ENCODE results near the gene LHFPL2. TPM values are rescaled to one million over a fixed set of nuclear protein-coding genes. Genes with fewer than 3 reads are reported as not detected.

LHFPL2 gene
- total and polyA plus RNA-seq, 9 of the 15 experiments (the other 6 are each of a cell fraction or from before 2014, with no cell fraction given): 1.0 to 6.6 (median 4.6) TPM

DNA sequence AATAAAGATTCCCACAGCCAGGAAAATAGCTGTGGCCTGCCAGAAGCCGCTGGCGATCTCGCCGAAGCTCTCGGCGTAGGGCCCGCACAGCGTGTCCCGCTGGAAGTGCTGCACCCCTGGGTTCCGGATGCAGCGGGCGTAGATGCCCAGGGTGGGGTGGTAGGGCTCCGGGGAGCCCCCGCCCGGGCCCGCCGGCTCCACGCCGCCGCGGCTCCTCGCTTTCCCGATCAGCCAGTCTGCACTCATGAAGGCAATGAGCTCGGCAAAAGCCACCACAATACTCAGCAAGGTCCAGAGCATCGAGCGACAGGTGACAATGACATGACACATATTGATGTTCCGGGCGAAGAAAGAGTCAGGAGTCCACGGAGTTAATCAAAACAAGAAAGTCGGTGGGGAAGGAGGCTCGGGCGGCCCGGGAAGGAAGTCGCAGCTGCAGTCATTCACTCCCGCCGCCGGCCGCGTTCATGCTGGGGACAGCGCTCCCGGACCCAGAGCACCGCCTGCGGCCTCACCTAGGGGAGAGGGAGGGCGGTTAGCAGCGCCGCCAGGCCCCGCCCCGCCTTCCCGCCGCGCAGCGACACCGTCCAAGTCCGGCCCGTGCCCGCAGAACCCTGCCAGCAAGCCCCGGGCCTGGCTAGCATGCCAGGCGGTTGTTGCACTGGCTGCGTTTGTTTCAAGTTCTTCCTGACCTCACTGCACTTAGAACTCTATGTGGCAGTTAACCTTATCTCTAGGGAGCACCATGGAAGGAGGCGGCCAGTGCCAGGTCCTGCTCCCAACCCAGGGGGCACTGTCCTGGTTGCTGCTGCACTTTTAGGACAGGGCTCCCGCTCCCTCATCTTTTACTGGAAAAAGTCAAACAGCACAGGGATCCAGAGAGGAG is 138.4 kb downstream of the LHFPL2 start (continued):
- TF ChIP-seq, protein P1, sequence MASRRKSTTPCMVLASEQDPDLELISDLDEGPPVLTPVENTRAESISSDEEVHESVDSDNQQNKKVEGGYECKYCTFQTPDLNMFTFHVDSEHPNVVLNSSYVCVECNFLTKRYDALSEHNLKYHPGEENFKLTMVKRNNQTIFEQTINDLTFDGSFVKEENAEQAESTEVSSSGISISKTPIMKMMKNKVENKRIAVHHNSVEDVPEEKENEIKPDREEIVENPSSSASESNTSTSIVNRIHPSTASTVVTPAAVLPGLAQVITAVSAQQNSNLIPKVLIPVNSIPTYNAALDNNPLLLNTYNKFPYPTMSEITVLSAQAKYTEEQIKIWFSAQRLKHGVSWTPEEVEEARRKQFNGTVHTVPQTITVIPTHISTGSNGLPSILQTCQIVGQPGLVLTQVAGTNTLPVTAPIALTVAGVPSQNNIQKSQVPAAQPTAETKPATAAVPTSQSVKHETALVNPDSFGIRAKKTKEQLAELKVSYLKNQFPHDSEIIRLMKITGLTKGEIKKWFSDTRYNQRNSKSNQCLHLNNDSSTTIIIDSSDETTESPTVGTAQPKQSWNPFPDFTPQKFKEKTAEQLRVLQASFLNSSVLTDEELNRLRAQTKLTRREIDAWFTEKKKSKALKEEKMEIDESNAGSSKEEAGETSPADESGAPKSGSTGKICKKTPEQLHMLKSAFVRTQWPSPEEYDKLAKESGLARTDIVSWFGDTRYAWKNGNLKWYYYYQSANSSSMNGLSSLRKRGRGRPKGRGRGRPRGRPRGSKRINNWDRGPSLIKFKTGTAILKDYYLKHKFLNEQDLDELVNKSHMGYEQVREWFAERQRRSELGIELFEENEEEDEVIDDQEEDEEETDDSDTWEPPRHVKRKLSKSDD (conservative IDR thresholded peaks at IDR 0.05; ENCODE audit: low read length): no peak
- TF ChIP-seq FIP1L1 (IDR thresholded peaks at IDR 0.05; ENCODE audit: low read depth, low read length, poor library complexity, severe bottlenecking) (peak; percentile 51), PHF20 (IDR thresholded peaks at IDR 0.05; ENCODE audit: partially characterized antibody) (no peak), ZNF778 (CRISPR knock-in tag; IDR thresholded peaks at IDR 0.05) (no peak), ETV5 (CRISPR knock-in tag; IDR thresholded peaks at IDR 0.05; ENCODE audit: low read depth) (0 out of 2 replicates have a peak, but pooled peaks have one; percentile 9), ZNF274 (IDR thresholded peaks at IDR 0.05; ENCODE audit: borderline replicate concordance, low read depth, low read length) (no peak), NFIC (IDR thresholded peaks at IDR 0.05) (peak; percentile 36), RCOR1 (IDR thresholded peaks at IDR 0.05; ENCODE audit: borderline replicate concordance in 1 of 2, low read depth in 2 of 2, low read length in 2 of 2) (no peak; a peak in 1 of 4 replicates), HEY1 (CRISPR knock-in tag; IDR thresholded peaks at IDR 0.05; ENCODE audit: borderline replicate concordance) (no peak), HDAC2 (IDR thresholded peaks at IDR 0.05) (no peak), JUN (IDR thresholded peaks at IDR 0.05; ENCODE audit: borderline replicate concordance, low read depth, low read length) (no peak), JUN (CRISPR knock-in tag; IDR thresholded peaks at IDR 0.05; ENCODE audit: borderline replicate concordance) (no peak), BRD4 (IDR thresholded peaks at IDR 0.05) (no peak), MAFF (IDR thresholded peaks at IDR 0.05; ENCODE audit: low read length) (no peak), ZNF561 (CRISPR knock-in tag; conservative IDR thresholded peaks at IDR 0.05) (no peak), ZNF23 (CRISPR knock-in tag; IDR thresholded peaks at IDR 0.05) (no peak), ZNF695 (CRISPR knock-in tag; IDR thresholded peaks at IDR 0.05) (no peak)
- TF ChIP-seq, protein P2, sequence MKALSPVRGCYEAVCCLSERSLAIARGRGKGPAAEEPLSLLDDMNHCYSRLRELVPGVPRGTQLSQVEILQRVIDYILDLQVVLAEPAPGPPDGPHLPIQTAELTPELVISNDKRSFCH (CRISPR knock-in tag; IDR thresholded peaks at IDR 0.05): no peak
- TF ChIP-seq, protein P2 (tag; IDR thresholded peaks at IDR 0.05): peak; percentile 61; the same call in 1 of the 2 replicates
- TF ChIP-seq, protein P3, sequence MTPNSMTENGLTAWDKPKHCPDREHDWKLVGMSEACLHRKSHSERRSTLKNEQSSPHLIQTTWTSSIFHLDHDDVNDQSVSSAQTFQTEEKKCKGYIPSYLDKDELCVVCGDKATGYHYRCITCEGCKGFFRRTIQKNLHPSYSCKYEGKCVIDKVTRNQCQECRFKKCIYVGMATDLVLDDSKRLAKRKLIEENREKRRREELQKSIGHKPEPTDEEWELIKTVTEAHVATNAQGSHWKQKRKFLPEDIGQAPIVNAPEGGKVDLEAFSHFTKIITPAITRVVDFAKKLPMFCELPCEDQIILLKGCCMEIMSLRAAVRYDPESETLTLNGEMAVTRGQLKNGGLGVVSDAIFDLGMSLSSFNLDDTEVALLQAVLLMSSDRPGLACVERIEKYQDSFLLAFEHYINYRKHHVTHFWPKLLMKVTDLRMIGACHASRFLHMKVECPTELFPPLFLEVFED (CRISPR knock-in tag; conservative IDR thresholded peaks at IDR 0.05): no peak
- TF ChIP-seq, protein P4, sequence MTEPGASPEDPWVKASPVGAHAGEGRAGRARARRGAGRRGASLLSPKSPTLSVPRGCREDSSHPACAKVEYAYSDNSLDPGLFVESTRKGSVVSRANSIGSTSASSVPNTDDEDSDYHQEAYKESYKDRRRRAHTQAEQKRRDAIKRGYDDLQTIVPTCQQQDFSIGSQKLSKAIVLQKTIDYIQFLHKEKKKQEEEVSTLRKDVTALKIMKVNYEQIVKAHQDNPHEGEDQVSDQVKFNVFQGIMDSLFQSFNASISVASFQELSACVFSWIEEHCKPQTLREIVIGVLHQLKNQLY (CRISPR knock-in tag; conservative IDR thresholded peaks at IDR 0.05): no peak
- TF ChIP-seq, protein P5, sequence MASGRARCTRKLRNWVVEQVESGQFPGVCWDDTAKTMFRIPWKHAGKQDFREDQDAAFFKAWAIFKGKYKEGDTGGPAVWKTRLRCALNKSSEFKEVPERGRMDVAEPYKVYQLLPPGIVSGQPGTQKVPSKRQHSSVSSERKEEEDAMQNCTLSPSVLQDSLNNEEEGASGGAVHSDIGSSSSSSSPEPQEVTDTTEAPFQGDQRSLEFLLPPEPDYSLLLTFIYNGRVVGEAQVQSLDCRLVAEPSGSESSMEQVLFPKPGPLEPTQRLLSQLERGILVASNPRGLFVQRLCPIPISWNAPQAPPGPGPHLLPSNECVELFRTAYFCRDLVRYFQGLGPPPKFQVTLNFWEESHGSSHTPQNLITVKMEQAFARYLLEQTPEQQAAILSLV (tag; IDR thresholded peaks at IDR 0.05): no peak

All from K562 (cell line).